Upper lobe of left lung (tissue), 6 donors: ENCODE data around the gene ULK4. TPM values are rescaled to one million over a fixed set of nuclear protein-coding genes. Genes with fewer than 3 reads are reported as not detected.

Experiments
- ATAC-seq, 2 donors: fragments of 200-7000 bp; cut with Tn5 transposase; one replicate each; pipeline ENCODE4 v1.9.1; 2022; ENCODE audit warnings: mild to moderate bottlenecking in 2 of 2, moderate library complexity in 2 of 2; ENCODE audit not compliant: low FRiP score in 2 of 2
- DNase-seq, 2 donors: peaks; one replicate each; pipeline ENCODE4 v3.0.0-alpha.2; 2019 to 2020
- H3K27ac ChIP-seq, 4 donors: fragments of 200-600 bp; sonication (generic); one replicate each; pipeline ENCODE4 v1.5.1; 2016 to 2019
- H3K27me3 ChIP-seq, 4 donors: fragments of 200-600 bp; sonication (generic); one replicate each; pipeline ENCODE4 v1.5.1; 2017 to 2019
- H3K36me3 ChIP-seq, 4 donors: fragments of 200-600 bp; sonication (generic); one replicate each; pipeline ENCODE4 v1.5.1; 2016 to 2019
- H3K4me1 ChIP-seq, 4 donors: fragments of 200-600 bp; sonication (generic); one replicate each; pipeline ENCODE4 v1.5.1; 2018 to 2019
- H3K4me3 ChIP-seq, 4 donors: fragments of 200-600 bp; sonication (generic); one replicate each; pipeline ENCODE4 v1.5.1; 2017 to 2019; ENCODE audit warnings: mild to moderate bottlenecking in 2 of 4, moderate library complexity in 1 of 4
- H3K9me3 ChIP-seq, 4 donors: fragments of 200-600 bp; sonication (generic); one replicate each; pipeline ENCODE4 v1.5.1; 2018 to 2019
- CTCF ChIP-seq, 6 experiments: fragments of 450-650 bp in 4 of 6; fragments of 200-600 bp in 2 of 6; sonication (generic) in 2 of 6; IDR thresholded peaks; one replicate each; pipeline ENCODE4 v1.5.1; 2016 to 2019; ENCODE audit warnings: antibody characterized with exemption in 6 of 6
- EP300 ChIP-seq, 4 donors: sonication (generic); formaldehyde crosslinking; IDR thresholded peaks; one replicate each; pipeline ENCODE4 v1.5.1; 2017; ENCODE audit warnings: antibody characterized with exemption in 4 of 4, control low read depth in 2 of 4
- POLR2A ChIP-seq, 4 donors: fragments of 450-650 bp; IDR thresholded peaks; one replicate each; pipeline ENCODE4 v1.5.1; 2016 to 2017; ENCODE audit warnings: antibody characterized with exemption in 4 of 4, mild to moderate bottlenecking in 2 of 4
- POLR2AphosphoS5 ChIP-seq, 2 donors: sonication (generic); formaldehyde crosslinking; IDR thresholded peaks; one replicate each; pipeline ENCODE4 v1.5.1; 2017; ENCODE audit warnings: antibody characterized with exemption in 2 of 2
- WGBS, 2 donors: methylation state at CpG; one replicate each; pipeline ENCODE4 v1.1.5; 2017 to 2018; 5-methylcytosine and 5-hydroxymethylcytosine counted together
- total RNA-seq, 6 donors: library from RNA; depleted of rRNA in 4 of 6; stranded (reverse); fragments of >200 nt in 4 of 6; gene quantifications; one replicate each; pipeline versions ENCODE4 v1.1.0 to v1.2.1, GENCODE V29; 2016 to 2021
- donor health status: DM: no; HTN: no; CAD: no; lungs with moderate emphysema.
- donor health status: DM: no; HTN: yes; CAD: no; lungs with severe emphysema.

ULK4 gene
- total RNA-seq, 6 donors from 2014 or later, result 9.4 to 76.5 (median 28.1) TPM

- no peaks in the 10 kb centered on the region for H3K27me3 ChIP-seq
- no peak for DNase-seq
- H3K27ac ChIP-seq, result no peak overlapping the region
- TF ChIP-seq CTCF (IDR thresholded peaks at IDR 0.05), result no peak
- no peak for TF ChIP-seq POLR2AphosphoS5 (IDR thresholded peaks at IDR 0.05)
- no peak for TF ChIP-seq POLR2A (IDR thresholded peaks at IDR 0.05)
- TF ChIP-seq EP300 (IDR thresholded peaks at IDR 0.05), result no peak
- no peak for ATAC-seq
- H3K9me3 ChIP-seq, result peaks cover 0 to 3% (median 0%) of the 10 kb centered on the region in 4 donors
- whole genome bisulfite sequencing, 2 donors, result 94 to 97% methylated on average over 5 of the region's 5 CpGs
- H3K36me3 ChIP-seq, result no peaks in the 10 kb centered on the region
- H3K4me3 ChIP-seq, result no peak overlapping the region
- H3K4me1 ChIP-seq, result no peaks in the 10 kb centered on the region
These were observed 616.1 kb downstream of the ULK4 start for GRCh38 chr3:41345788-41346187.

- peaks cover 0 to under 1% (median 0%) of the 10 kb centered on the region in 4 donors for H3K9me3 ChIP-seq
- no peaks in the 10 kb centered on the region for H3K4me1 ChIP-seq
- WGBS, 2 donors, result 90 to 97% methylated on average over 1 of the region's 1 CpG
- H3K27ac ChIP-seq, result no peak overlapping the region
- H3K27me3 ChIP-seq, result no peaks in the 10 kb centered on the region
- ATAC-seq, result no peak
- no peak overlapping the region for H3K4me3 ChIP-seq
- TF ChIP-seq EP300 (IDR thresholded peaks at IDR 0.05) (no peak), CTCF (IDR thresholded peaks at IDR 0.05) (no peak), POLR2AphosphoS5 (IDR thresholded peaks at IDR 0.05) (no peak)
- no peaks in the 10 kb centered on the region for H3K36me3 ChIP-seq
- no peak for DNase-seq
These were observed 622.1 kb downstream of the ULK4 start for GRCh38 chr3:41339758-41340157.

GRCh38 chr3:41338276-41338675, 623.6 kb downstream of the ULK4 start:
- Histone ChIP-seq H3K4me3 (no peak overlapping the region), H3K27ac (no peak overlapping the region), H3K27me3 (no peaks in the 10 kb centered on the region), H3K36me3 (no peaks in the 10 kb centered on the region), H3K4me1 (no peaks in the 10 kb centered on the region), H3K9me3 (no peaks in the 10 kb centered on the region)
- DNase-seq (no peak), ATAC-seq (no peak)
- WGBS, 2 donors, result 55 to 57% methylated on average over 1 of the region's 1 CpG
- TF ChIP-seq POLR2AphosphoS5 (IDR thresholded peaks at IDR 0.05), result no peak
- no peak for TF ChIP-seq EP300 (IDR thresholded peaks at IDR 0.05)
- TF ChIP-seq CTCF (IDR thresholded peaks at IDR 0.05), result no peak
- no peak for TF ChIP-seq POLR2A (IDR thresholded peaks at IDR 0.05)

GRCh38 chr3:41334426-41334825, 627.5 kb downstream of the ULK4 start:
- no peaks in the 10 kb centered on the region for H3K36me3 ChIP-seq
- ATAC-seq, result no peak
- H3K27ac ChIP-seq, result no peak overlapping the region
- H3K27me3 ChIP-seq, result no peaks in the 10 kb centered on the region
- no peaks in the 10 kb centered on the region for H3K4me1 ChIP-seq
- 83 to 87% methylated on average over 2 of the region's 2 CpGs for WGBS, 2 donors
- TF ChIP-seq EP300 (IDR thresholded peaks at IDR 0.05) (no peak), CTCF (IDR thresholded peaks at IDR 0.05) (no peak), POLR2AphosphoS5 (IDR thresholded peaks at IDR 0.05) (no peak), POLR2A (IDR thresholded peaks at IDR 0.05) (no peak)
- no peaks in the 10 kb centered on the region for H3K9me3 ChIP-seq
- H3K4me3 ChIP-seq, result no peak overlapping the region
- DNase-seq, result no peak

- Histone ChIP-seq H3K9me3 (no peaks in the 10 kb centered on the region), H3K27ac (no peak overlapping the region), H3K27me3 (no peaks in the 10 kb centered on the region), H3K4me1 (no peaks in the 10 kb centered on the region), H3K4me3 (no peak overlapping the region), H3K36me3 (no peaks in the 10 kb centered on the region)
- no peak for DNase-seq
- WGBS, 2 donors, result 83 to 86% methylated on average over 3 of the region's 3 CpGs
- ATAC-seq, result no peak
- TF ChIP-seq EP300 (IDR thresholded peaks at IDR 0.05) (no peak), POLR2AphosphoS5 (IDR thresholded peaks at IDR 0.05) (no peak), POLR2A (IDR thresholded peaks at IDR 0.05) (no peak), CTCF (IDR thresholded peaks at IDR 0.05) (no peak)
These were observed 630.9 kb downstream of the ULK4 start for GRCh38 chr3:41331041-41331440.
